ENCODE data around the gene CLEC3B. TPM values are rescaled to one million over a fixed set of nuclear protein-coding genes. Genes with fewer than 3 reads are reported as not detected.

Gene CLEC3B
- total RNA-seq, 2 donors from 2014 or later, result 138 to 180 TPM

DNA sequence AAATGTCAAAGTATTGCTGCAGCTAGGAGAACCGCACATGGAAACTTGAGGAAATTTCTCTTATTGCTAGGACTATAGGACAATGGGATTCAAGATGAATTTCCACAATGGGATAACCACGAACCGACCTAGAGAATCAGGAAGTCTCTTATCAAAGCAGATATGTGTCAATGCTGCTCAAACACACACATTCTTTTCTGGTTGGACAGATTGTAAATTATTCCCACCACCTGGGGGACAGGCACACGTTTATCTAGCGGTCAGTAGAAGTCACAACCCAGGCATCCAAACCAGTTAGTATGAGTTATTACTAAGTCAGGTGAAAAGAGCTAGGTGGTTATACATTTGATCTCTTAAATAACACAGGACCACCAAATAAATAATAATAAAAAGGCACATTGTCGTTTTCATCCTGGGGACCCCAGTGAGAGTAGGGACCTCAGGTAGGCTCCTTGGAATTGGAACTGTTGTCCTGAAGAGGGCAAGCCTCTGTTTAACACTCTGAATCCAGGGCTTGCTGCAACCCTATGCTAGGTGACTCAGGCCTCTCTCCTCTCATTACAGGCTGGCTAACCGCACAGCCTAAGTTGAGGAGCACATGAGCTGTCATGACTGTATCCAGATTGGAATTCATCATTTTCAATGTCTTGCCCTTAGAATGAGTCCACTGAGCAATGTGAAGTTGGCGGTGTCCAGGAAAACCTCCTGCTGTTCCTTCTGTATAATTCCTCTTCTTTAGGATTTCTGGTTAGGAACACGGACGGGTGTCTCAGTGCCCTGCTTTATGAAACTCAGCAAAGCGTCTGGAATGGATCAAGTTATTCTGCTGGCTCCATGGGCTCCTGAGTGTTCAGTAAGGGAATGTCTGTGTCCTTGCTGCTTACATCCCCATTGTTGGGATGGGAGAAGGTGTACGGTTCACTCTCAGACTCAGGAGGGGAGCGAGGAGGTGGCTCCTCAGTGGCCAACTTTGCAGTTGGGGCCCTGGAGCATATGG, 59.0 kb downstream of the CLEC3B start:
- DNase-seq (ENCODE audit: low spot score), result no peak

More for the DNA sequence above, 59.0 kb downstream of the CLEC3B start:
- Histone ChIP-seq H3K9me3 (no peaks in the 10 kb centered on the region), H3K36me3 (no peaks in the 10 kb centered on the region), H3K4me3 (no peak overlapping the region), H3K4me1 (no peaks in the 10 kb centered on the region), H3K27me3 (no peaks in the 10 kb centered on the region), H3K27ac (no peak overlapping the region)
- TF ChIP-seq, protein P1, sequence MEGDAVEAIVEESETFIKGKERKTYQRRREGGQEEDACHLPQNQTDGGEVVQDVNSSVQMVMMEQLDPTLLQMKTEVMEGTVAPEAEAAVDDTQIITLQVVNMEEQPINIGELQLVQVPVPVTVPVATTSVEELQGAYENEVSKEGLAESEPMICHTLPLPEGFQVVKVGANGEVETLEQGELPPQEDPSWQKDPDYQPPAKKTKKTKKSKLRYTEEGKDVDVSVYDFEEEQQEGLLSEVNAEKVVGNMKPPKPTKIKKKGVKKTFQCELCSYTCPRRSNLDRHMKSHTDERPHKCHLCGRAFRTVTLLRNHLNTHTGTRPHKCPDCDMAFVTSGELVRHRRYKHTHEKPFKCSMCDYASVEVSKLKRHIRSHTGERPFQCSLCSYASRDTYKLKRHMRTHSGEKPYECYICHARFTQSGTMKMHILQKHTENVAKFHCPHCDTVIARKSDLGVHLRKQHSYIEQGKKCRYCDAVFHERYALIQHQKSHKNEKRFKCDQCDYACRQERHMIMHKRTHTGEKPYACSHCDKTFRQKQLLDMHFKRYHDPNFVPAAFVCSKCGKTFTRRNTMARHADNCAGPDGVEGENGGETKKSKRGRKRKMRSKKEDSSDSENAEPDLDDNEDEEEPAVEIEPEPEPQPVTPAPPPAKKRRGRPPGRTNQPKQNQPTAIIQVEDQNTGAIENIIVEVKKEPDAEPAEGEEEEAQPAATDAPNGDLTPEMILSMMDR (IDR thresholded peaks at IDR 0.05), result no peak

Other genes with a start within 250 kb of the CLEC3B start
- gene TMEM42, start 164.4 kb upstream of the CLEC3B start, total RNA-seq, result 10 to 100 TPM in 1 of 2 donors, 1 to 10 TPM in 1; 9.8 to 11.2 TPM
- not detected for gene TGM4, start 151.7 kb upstream of the CLEC3B start, total RNA-seq
- gene ZDHHC3, start 50.1 kb upstream of the CLEC3B start, total RNA-seq, result 10 to 100 TPM; 40.6 to 60.5 TPM
- 10 to 100 TPM; 38.9 to 52.5 TPM for gene EXOSC7, start 50.1 kb upstream of the CLEC3B start, total RNA-seq
- 1 to 10 TPM in 1 of 2 donors, under 1 TPM in 1; 0.48 to 2.8 TPM for gene CDCP1, start 120.1 kb downstream of the CLEC3B start, total RNA-seq
- gene TMEM158, start 200.0 kb downstream of the CLEC3B start, total RNA-seq, result not detected

All from right atrium auricular region (tissue), 2 donors.